IMR-90 (cell line): ENCODE data around the gene PHLPP2. TPM values are rescaled to one million over a fixed set of nuclear protein-coding genes. Genes with fewer than 3 reads are reported as not detected.

ENCODE experiments used
- ATAC-seq: fragments of 200-7000 bp; cut with Tn5 transposase; 2 replicates; pipeline ENCODE4 v1.9.1; 2020; ENCODE audit warnings: low read depth, mild to moderate bottlenecking, moderate library complexity
- BruUV-seq: library from RNA; stranded (reverse); fragments of 400-500 nt; replicated peaks from 2 replicates; lab custom pipeline; 2021; lab: Mats Ljungman, UMichigan
- CTCF ChIA-PET: fragments of 300-600 bp; formaldehyde crosslinking; extraction: SDS; loops from one replicate; lab custom pipeline; 2021; ENCODE audit warnings: antibody characterized with exemption; lab: Yijun Ruan, JAX
- POLR2A ChIA-PET: fragments of 300-600 bp; sonication (Branson Sonifier 250); formaldehyde crosslinking; loops from one replicate; lab custom pipeline; 2022; ENCODE audit warnings: antibody characterized with exemption; ENCODE audit not compliant: unreplicated experiment; lab: Charles Lee
- DNase-seq: peaks from one replicate; pipeline ENCODE4 v3.0.0; 2013
- H2AFZ ChIP-seq: replicated peaks from 2 replicates; pipeline ENCODE3; 2013; ENCODE audit warnings: low read length, mild to moderate bottlenecking; ENCODE audit not compliant: poor library complexity
- H2AK5ac ChIP-seq: 2 replicates; pipeline ENCODE4 v1.6.1; 2013; ENCODE audit warnings: low read depth, low read length, inconsistent platforms
- H2AK9ac ChIP-seq: replicated peaks from 2 replicates; pipeline ENCODE3; 2013; ENCODE audit warnings: mild to moderate bottlenecking, low read depth, low read length, moderate library complexity; ENCODE audit not compliant: poor library complexity
- H2BK120ac ChIP-seq: 2 replicates; pipeline ENCODE4 v1.6.1; 2013; ENCODE audit warnings: low read depth, low read length, inconsistent platforms
- H2BK15ac ChIP-seq: 3 replicates; pipeline ENCODE4 v1.6.1; 2013; ENCODE audit warnings: low read depth, low read length, inconsistent platforms
- H2BK20ac ChIP-seq: 2 replicates; pipeline ENCODE4 v1.6.1; 2013; ENCODE audit warnings: low read depth, mild to moderate bottlenecking, inconsistent platforms, low read length, moderate library complexity
- H2BK5ac ChIP-seq: 2 replicates; pipeline ENCODE4 v1.6.1; 2013; ENCODE audit warnings: mild to moderate bottlenecking, low read depth, low read length, inconsistent platforms; ENCODE audit not compliant: poor library complexity, severe bottlenecking
- H3K14ac ChIP-seq: replicated peaks from 2 replicates; pipeline ENCODE4 v1.6.1; 2013; ENCODE audit warnings: low read depth, low read length, inconsistent platforms
- H3K18ac ChIP-seq: 2 replicates; pipeline ENCODE4 v1.6.1; 2013; ENCODE audit warnings: low read depth, low read length, control low read depth
- H3K23ac ChIP-seq: 2 replicates; pipeline ENCODE4 v1.6.1; 2013; ENCODE audit warnings: low read depth, low read length, inconsistent platforms
- H3K27ac ChIP-seq: 2 replicates; pipeline ENCODE4 v1.5.1; 2013; ENCODE audit warnings: mild to moderate bottlenecking, control low read depth, low read length; ENCODE audit not compliant: insufficient read depth
- H3K27me3 ChIP-seq: 2 replicates; pipeline ENCODE4 v1.6.1; 2013; ENCODE audit warnings: low read length; ENCODE audit not compliant: control insufficient read depth, insufficient read depth
- H3K36me3 ChIP-seq: 2 replicates; pipeline ENCODE4 v1.6.1; 2013; ENCODE audit warnings: low read length, mixed read lengths; ENCODE audit not compliant: control insufficient read depth, insufficient read depth
- H3K4ac ChIP-seq: 2 replicates; pipeline ENCODE4 v1.6.1; 2013; ENCODE audit warnings: low read depth, low read length, inconsistent platforms
- H3K4me1 ChIP-seq: 2 replicates; pipeline ENCODE4 v1.6.1; 2013; ENCODE audit warnings: low read length, mixed read lengths; ENCODE audit not compliant: control insufficient read depth, insufficient read depth
- H3K4me2 ChIP-seq: 2 replicates; pipeline ENCODE4 v1.6.1; 2013; ENCODE audit warnings: low read depth, mild to moderate bottlenecking, control low read depth, low read length, moderate library complexity
- H3K4me3 ChIP-seq: 2 replicates; pipeline ENCODE4 v1.5.1; 2013; ENCODE audit warnings: low read depth, mild to moderate bottlenecking, control low read depth, low read length, moderate library complexity; ENCODE audit not compliant: insufficient read depth
- H3K56ac ChIP-seq: 2 replicates; pipeline ENCODE4 v1.6.1; 2013; ENCODE audit warnings: low read length, inconsistent platforms; ENCODE audit not compliant: insufficient read depth; ENCODE audit errors: extremely low read depth
- H3K79me1 ChIP-seq, 2 experiments: 2 replicates each; pipeline ENCODE4 v1.6.1; 2013; ENCODE audit warnings: low read length in 2 of 2, inconsistent platforms in 1 of 2, low read depth in 1 of 2
- H3K9ac ChIP-seq: 2 replicates; pipeline ENCODE4 v1.6.1; 2013; ENCODE audit warnings: low read depth, low read length, control low read depth
- H3K9me1 ChIP-seq: 2 replicates; pipeline ENCODE4 v1.6.1; 2013; ENCODE audit warnings: low read length, inconsistent platforms; ENCODE audit not compliant: insufficient read depth
- H3K9me3 ChIP-seq: 2 replicates; pipeline ENCODE4 v1.6.1; 2013; ENCODE audit warnings: low read length; ENCODE audit not compliant: control insufficient read depth, insufficient read depth
- H4K20me1 ChIP-seq: 2 replicates; pipeline ENCODE4 v1.6.1; 2013; ENCODE audit warnings: low read length, inconsistent platforms; ENCODE audit not compliant: insufficient read depth
- H4K5ac ChIP-seq: 2 replicates; pipeline ENCODE4 v1.6.1; 2013; ENCODE audit warnings: mild to moderate bottlenecking, low read depth, low read length, control low read depth
- H4K8ac ChIP-seq, 2 experiments: 2 replicates each; pipeline ENCODE4 v1.6.1; 2013; ENCODE audit warnings: low read depth in 2 of 2, low read length in 2 of 2, control low read depth in 1 of 2, inconsistent platforms in 1 of 2
- H4K91ac ChIP-seq: 2 replicates; pipeline ENCODE4 v1.6.1; 2013; ENCODE audit warnings: low read depth, low read length, inconsistent platforms; ENCODE audit not compliant: insufficient read depth
- CEBPB ChIP-seq: IDR thresholded peaks from 2 replicates; pipeline ENCODE4 v1.6.1; 2012; ENCODE audit warnings: low read depth, low read length, improper control_type of control experiment
- CHD1 ChIP-seq: IDR thresholded peaks from 2 replicates; pipeline ENCODE4 v1.6.1; 2012; ENCODE audit warnings: low read depth, low read length, improper control_type of control experiment
- FOS ChIP-seq: fragments of 150-350 bp; IDR thresholded peaks from 2 replicates; pipeline ENCODE4 v1.6.1; 2016; ENCODE audit warnings: low read depth, low read length
- MAFK ChIP-seq: IDR thresholded peaks from 2 replicates; pipeline ENCODE4 v1.6.1; 2012; ENCODE audit warnings: low read depth, low read length, improper control_type of control experiment
- MXI1 ChIP-seq: IDR thresholded peaks from 2 replicates; pipeline ENCODE4 v1.6.1; 2012; ENCODE audit warnings: low read depth, mild to moderate bottlenecking, low read length, moderate library complexity, borderline replicate concordance
- NFE2L2 ChIP-seq: fragments of 150-350 bp; IDR thresholded peaks from 2 replicates; pipeline ENCODE4 v1.6.1; 2016; ENCODE audit warnings: low read depth, mild to moderate bottlenecking, low read length
- POLR2A ChIP-seq: IDR thresholded peaks from 2 replicates; pipeline ENCODE4 v1.6.1; 2012; ENCODE audit warnings: mild to moderate bottlenecking, low read depth, low read length
- RCOR1 ChIP-seq: IDR thresholded peaks from 2 replicates; pipeline ENCODE4 v1.6.1; 2012; ENCODE audit warnings: mild to moderate bottlenecking, low read length, improper control_type of control experiment; ENCODE audit not compliant: insufficient replicate concordance
- RFX5 ChIP-seq: IDR thresholded peaks from 2 replicates; pipeline ENCODE4 v1.8.0; 2012; ENCODE audit warnings: low read depth, mild to moderate bottlenecking, low read length, moderate library complexity
- SMC3 ChIP-seq: fragments of 150-350 bp; IDR thresholded peaks from 2 replicates; pipeline ENCODE4 v1.6.1; 2016; ENCODE audit warnings: low read depth, mild to moderate bottlenecking, antibody characterized with exemption, low read length, moderate library complexity
- WGBS, 2 experiments: methylation state at CpG; one replicate each; pipeline versions ENCODE4 v1.1.5 to v1.1.7; 2013; ENCODE audit warnings: missing lambda C conversion rate in 2 of 2; ENCODE audit not compliant: insufficient read length in 1 of 2; ENCODE audit errors: extremely low coverage in 2 of 2; 5-methylcytosine and 5-hydroxymethylcytosine counted together
- dilution Hi-C: fragments of 300-500 bp; cut with HindIII; formaldehyde crosslinking; loops from one replicate; pipeline ENCODE4 v1.14.3; 2018; ENCODE audit warnings: low sequenced_read_pairs; ENCODE audit not compliant: unreplicated experiment
- in situ Hi-C: fragments of 300-500 bp; cut with MboI; formaldehyde crosslinking; loops from 3 replicates; pipeline ENCODE4 v1.14.3; 2019; ENCODE audit warnings: low sequenced_read_pairs, inconsistent platforms, mixed read lengths
- intact Hi-C: fragments of 100-400 bp; cut with micrococcal nuclease; formaldehyde crosslinking; loops from 2 replicates; pipeline ENCODE4 v1.10.0; 2022
- polyA plus RNA-seq, 3 experiments: library from polyadenylated mRNA; depleted of rRNA; stranded (reverse); fragments of >200 nt; gene quantifications; 2 replicates each; pipeline ENCODE4 v1.2.3, GENCODE V29; 2012; ENCODE audit warnings: low replicate concordance in 1 of 3
- total RNA-seq: library from RNA; depleted of rRNA; stranded (reverse); fragments of >200 nt; gene quantifications from 2 replicates; pipeline ENCODE4 v1.2.3, GENCODE V29; 2012
- TF ChIP-seq, protein P1 (sequence below): conservative IDR thresholded peaks from 2 replicates; pipeline ENCODE4 v1.5.1; 2012; ENCODE audit warnings: mild to moderate bottlenecking, low read depth, low read length, improper control_type of control experiment
- TF ChIP-seq, protein P2 (sequence below): fragments of 150-350 bp; IDR thresholded peaks from 2 replicates; pipeline ENCODE4 v1.6.1; 2016; ENCODE audit warnings: low read depth, mild to moderate bottlenecking, low read length, moderate library complexity, borderline replicate concordance

Gene PHLPP2
- total and polyA plus RNA-seq, 2 of the 4 experiments (the other 2 are of a cell fraction), result 6.8 to 10.2 TPM

DNA sequence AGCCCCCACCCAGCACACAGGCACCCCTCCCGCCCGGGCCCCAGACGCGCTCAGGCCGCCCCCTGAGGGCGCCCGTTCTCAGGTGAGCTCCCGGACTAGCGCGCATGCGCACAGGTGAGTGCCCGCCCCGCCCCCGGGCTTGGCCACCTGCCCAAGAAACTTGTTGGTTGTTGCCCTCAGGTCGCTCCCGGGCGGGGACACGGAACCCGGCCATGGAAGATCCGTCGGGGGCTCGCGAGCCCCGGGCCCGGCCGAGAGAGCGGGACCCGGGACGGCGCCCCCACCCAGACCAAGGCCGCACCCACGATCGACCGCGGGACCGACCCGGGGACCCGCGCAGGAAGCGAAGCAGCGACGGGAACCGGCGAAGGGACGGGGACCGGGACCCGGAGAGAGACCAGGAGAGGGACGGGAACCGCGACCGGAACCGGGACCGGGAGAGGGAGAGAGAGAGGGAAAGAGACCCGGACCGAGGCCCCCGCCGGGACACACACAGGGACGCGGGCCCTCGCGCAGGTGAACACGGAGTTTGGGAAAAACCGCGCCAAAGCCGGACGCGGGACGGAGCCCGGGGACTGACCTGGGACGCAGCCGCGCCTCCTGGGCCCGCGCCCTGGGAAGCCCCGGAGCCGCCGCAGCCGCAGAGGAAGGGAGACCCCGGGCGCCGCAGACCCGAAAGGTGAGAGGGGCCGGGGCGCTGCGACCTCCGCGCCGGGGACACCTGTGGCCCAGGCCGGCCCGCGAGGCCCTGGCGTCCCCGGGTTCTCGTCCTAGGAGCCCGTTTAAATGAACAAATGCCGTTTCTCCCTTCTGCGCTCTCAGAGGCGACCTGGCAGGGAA is 98.3 kb downstream of the PHLPP2 start, which contains the start of gene MARVELD3 (continued):
- no peak for TF ChIP-seq SMC3

DNA sequence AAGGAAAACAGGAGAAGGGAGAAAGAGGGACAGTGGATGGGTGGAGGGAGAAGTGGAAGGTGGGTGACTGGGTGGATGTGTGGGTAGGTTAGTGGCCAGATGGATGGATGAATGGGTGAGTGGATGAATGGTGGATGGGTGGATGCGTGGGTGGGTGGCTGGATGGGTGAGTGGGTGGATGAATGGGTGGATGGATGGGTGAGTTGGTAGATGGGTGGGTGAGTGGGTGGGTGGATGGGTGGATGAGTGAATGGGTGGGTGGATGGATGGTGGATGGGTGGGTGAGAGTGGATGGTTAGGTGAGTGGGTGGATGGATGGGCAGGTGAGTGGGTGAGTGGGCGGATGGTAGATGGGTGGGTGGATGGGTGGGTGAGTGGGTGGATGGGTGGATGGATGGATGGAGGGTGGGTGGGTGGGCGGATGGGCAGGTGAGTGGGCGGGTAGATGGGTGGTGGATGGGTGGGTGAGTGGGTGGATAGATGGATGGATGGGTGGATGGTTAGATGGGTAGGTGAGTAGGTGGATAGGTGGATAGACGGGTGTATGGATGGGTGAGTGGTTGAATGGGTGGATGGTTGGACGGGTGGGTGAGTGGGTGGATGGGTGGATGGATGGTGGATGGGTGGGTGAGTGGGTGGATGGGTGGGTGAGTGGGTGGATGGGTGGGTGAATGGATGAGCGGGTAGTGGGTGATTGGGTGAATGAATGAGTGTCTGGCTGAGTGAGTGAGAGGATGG is 99.2 kb downstream of the PHLPP2 start:
- Histone ChIP-seq H3K27ac (no peak overlapping the region), H2BK120ac (no peak overlapping the region), H2AFZ (no peak overlapping the region), H2AK9ac (no peak overlapping the region), H3K23ac (no peak overlapping the region), H3K27me3 (peaks cover 38% of the 10 kb centered on the region), H3K9me1 (no peaks in the 10 kb centered on the region), H3K56ac (no peak overlapping the region), H3K79me1 (no peaks in the 10 kb centered on the region), H3K9me3 (peaks cover 3% of the 10 kb centered on the region; the same call in 1 of the 2 replicates), H3K4me1 (peaks cover 3% of the 10 kb centered on the region; the same call in 1 of the 2 replicates), H4K5ac (no peak overlapping the region), H4K91ac (no peak overlapping the region), H4K20me1 (no peaks in the 10 kb centered on the region), H3K36me3 (no peaks in the 10 kb centered on the region), H3K4ac (no peak overlapping the region), H2BK5ac (no peak overlapping the region), H3K14ac (no peak overlapping the region), H3K9ac (no peak overlapping the region), H4K8ac (no peak overlapping the region), H3K18ac (no peak overlapping the region), H3K4me2 (no peak overlapping the region), H3K4me3 (no peak overlapping the region), H2BK20ac (no peak overlapping the region), H2BK15ac (no peak overlapping the region), H2AK5ac (no peak overlapping the region)
- intact Hi-C loops (no loop called here), in situ Hi-C loops (no loop called here), dilution Hi-C loops (no loop called here)
- CTCF ChIA-PET, result no interaction called here
- BruUV-seq, result no TSS peak
- TF ChIP-seq RCOR1 (no peak), NFE2L2 (no peak), CHD1 (no peak), RFX5 (no peak), POLR2A (no peak), MXI1 (no peak), CEBPB (no peak), MAFK (no peak), FOS (no peak)
- TF ChIP-seq, protein P1, sequence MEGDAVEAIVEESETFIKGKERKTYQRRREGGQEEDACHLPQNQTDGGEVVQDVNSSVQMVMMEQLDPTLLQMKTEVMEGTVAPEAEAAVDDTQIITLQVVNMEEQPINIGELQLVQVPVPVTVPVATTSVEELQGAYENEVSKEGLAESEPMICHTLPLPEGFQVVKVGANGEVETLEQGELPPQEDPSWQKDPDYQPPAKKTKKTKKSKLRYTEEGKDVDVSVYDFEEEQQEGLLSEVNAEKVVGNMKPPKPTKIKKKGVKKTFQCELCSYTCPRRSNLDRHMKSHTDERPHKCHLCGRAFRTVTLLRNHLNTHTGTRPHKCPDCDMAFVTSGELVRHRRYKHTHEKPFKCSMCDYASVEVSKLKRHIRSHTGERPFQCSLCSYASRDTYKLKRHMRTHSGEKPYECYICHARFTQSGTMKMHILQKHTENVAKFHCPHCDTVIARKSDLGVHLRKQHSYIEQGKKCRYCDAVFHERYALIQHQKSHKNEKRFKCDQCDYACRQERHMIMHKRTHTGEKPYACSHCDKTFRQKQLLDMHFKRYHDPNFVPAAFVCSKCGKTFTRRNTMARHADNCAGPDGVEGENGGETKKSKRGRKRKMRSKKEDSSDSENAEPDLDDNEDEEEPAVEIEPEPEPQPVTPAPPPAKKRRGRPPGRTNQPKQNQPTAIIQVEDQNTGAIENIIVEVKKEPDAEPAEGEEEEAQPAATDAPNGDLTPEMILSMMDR, result no peak
- TF ChIP-seq, protein P2, sequence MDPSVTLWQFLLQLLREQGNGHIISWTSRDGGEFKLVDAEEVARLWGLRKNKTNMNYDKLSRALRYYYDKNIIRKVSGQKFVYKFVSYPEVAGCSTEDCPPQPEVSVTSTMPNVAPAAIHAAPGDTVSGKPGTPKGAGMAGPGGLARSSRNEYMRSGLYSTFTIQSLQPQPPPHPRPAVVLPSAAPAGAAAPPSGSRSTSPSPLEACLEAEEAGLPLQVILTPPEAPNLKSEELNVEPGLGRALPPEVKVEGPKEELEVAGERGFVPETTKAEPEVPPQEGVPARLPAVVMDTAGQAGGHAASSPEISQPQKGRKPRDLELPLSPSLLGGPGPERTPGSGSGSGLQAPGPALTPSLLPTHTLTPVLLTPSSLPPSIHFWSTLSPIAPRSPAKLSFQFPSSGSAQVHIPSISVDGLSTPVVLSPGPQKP, result no peak
- DNase-seq (no peak), ATAC-seq (no peak)
- POLR2A ChIA-PET, result no interaction called here
- 80 to 100% methylated on average over 2 to 7 of the region's 7 CpGs for WGBS, 2 experiments
